Stimulated activated CD8-positive, alpha-beta memory T cell treated with anti-CD3 and anti-CD28 coated beads, Interleukin-12 subunit alpha, Interleukin-12 subunit beta, amount 100 ng/mL, for 1 hour (primary cell): Measurements from ENCODE around the gene CETN2.
"Not testable (repeated sequence)": the region's sequence is repeated elsewhere in the genome, so short reads cannot be mapped to it uniquely, and the experiment has no call there.

Experiments used
- DNase-seq: peaks from one replicate; pipeline ENCODE4 v3.0.0-alpha.2; 2020; ENCODE audit warnings: low read depth

Gene CETN2

GRCh38 chrX:152830312-152831305 is at the start of gene CETN2, which contains the start of gene NSDHL:
CETN2 (minus strand) TSS chrX:152830757; CDS start chrX:152830710, 47 bp downstream.
NSDHL (plus strand) TSS chrX:152831063; CDS start chrX:152846325, 15,262 bp downstream.
- DNase-seq: peak; percentile 81

- no peak for DNase-seq
Observed at GRCh38 chrX:152878976-152879755, 48.6 kb upstream of the CETN2 start.

GRCh38 chrX:152876931-152877840 is 46.6 kb upstream of the CETN2 start:
- DNase-seq: no peak

- DNase-seq: no peak
Observed at GRCh38 chrX:152873361-152873760, 42.8 kb upstream of the CETN2 start.

GRCh38 chrX:152872522-152872921 is 42.0 kb upstream of the CETN2 start:
- no peak for DNase-seq

- DNase-seq: no peak
Observed at GRCh38 chrX:152871260-152871659, 40.7 kb upstream of the CETN2 start.

- no peak for DNase-seq
Observed at GRCh38 chrX:152869972-152870371, 39.4 kb upstream of the CETN2 start.

GRCh38 chrX:152866386-152866785 is 35.8 kb upstream of the CETN2 start:
- no peak for DNase-seq

GRCh38 chrX:152865232-152865920 is 34.8 kb upstream of the CETN2 start:
- no peak for DNase-seq

GRCh38 chrX:152861826-152862225 is 31.3 kb upstream of the CETN2 start:
- no peak for DNase-seq

GRCh38 chrX:152861116-152861515 is 30.6 kb upstream of the CETN2 start:
- DNase-seq: no peak

GRCh38 chrX:152853986-152854385 is 23.4 kb upstream of the CETN2 start:
- DNase-seq: no peak

GRCh38 chrX:152850465-152850864 is 19.9 kb upstream of the CETN2 start:
- DNase-seq: no peak

- DNase-seq: no peak
Observed at GRCh38 chrX:152847281-152847680, 16.7 kb upstream of the CETN2 start.

- no peak for DNase-seq
Observed at GRCh38 chrX:152845618-152846240, 15.2 kb upstream of the CETN2 start.

GRCh38 chrX:152844256-152844655 is 13.7 kb upstream of the CETN2 start:
- no peak for DNase-seq

GRCh38 chrX:152843852-152844251 is 13.3 kb upstream of the CETN2 start:
- no peak for DNase-seq

GRCh38 chrX:152842772-152843338 is 12.3 kb upstream of the CETN2 start:
- no peak for DNase-seq

GRCh38 chrX:152835470-152835869 is 4.9 kb upstream of the CETN2 start:
- not testable (repeated sequence) for DNase-seq

GRCh38 chrX:152833378-152833777 is 2.8 kb upstream of the CETN2 start:
- DNase-seq: no peak
